Measurements from ENCODE around the gene JAKMIP1.

DNA sequence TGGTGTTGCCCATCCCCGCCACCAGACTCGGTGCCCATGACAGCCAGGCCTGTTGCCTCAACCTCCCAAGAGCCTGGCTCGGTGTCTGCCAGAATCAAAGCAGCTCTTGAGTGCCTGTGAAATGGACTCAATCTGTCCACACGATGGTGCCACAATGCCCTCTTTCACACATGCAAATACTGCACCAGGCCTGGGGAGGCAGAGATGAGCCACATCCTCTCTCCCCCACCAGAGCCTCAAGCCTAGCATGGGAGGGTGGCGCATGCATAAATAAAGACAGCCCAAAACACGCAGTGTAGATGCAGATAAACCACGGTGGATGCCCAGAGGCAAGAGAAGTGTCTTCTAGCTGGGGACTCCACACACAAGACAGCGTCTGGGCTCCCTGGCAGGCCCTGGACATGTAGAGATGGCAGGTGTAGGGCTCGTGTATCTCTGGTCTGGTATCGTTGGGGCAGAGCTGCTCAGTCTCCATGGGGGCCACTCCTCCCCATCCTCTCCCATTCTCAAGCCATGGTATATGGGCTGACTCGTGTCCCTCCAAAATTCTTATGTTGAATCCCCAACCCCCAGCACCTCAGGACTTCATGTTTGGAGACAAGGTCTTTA lies 65.6 kb downstream of the JAKMIP1 start:
- TF ChIP-seq POLR2A (IDR thresholded peaks at IDR 0.05), result no peak
- TF ChIP-seq, protein P1, sequence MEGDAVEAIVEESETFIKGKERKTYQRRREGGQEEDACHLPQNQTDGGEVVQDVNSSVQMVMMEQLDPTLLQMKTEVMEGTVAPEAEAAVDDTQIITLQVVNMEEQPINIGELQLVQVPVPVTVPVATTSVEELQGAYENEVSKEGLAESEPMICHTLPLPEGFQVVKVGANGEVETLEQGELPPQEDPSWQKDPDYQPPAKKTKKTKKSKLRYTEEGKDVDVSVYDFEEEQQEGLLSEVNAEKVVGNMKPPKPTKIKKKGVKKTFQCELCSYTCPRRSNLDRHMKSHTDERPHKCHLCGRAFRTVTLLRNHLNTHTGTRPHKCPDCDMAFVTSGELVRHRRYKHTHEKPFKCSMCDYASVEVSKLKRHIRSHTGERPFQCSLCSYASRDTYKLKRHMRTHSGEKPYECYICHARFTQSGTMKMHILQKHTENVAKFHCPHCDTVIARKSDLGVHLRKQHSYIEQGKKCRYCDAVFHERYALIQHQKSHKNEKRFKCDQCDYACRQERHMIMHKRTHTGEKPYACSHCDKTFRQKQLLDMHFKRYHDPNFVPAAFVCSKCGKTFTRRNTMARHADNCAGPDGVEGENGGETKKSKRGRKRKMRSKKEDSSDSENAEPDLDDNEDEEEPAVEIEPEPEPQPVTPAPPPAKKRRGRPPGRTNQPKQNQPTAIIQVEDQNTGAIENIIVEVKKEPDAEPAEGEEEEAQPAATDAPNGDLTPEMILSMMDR (IDR thresholded peaks at IDR 0.05), result no peak
